Measurements from ENCODE around the gene ARHGEF4. TPM values are rescaled to one million over a fixed set of nuclear protein-coding genes. Genes with fewer than 3 reads are reported as not detected.
"Not testable (repeated sequence)": the region's sequence is repeated elsewhere in the genome, so short reads cannot be mapped to it uniquely, and the experiment has no call there.

Gene ARHGEF4
- total RNA-seq, 1 donor from 2014 or later = 4.8 TPM

DNA sequence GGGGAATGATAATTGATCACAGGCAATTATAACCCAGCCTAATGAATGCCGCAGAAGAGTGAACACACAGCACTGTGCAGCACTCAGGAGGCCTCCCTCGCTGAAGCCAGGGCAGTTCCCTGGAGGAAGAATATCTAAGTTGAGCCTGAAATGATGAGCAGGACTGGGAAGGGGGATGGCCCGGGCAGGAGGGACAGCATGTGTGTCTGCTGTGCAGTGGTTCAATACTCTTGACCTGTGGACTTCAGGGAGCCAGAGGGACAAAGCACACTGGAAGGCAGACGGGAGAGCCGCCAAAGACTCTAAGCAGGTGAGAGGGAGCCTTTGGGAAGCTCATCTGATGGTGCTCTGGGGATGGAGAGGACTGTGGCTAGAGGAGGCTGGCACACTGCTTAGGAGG is 62.6 kb downstream of the ARHGEF4 start:
- no peaks in the 10 kb centered on the region for H3K27me3 ChIP-seq (ENCODE audit: insufficient read depth, low read length)
- no peaks in the 10 kb centered on the region for H4K20me1 ChIP-seq (ENCODE audit: insufficient read depth, low read length)
- FAIRE-seq (no peak), DNase-seq (ENCODE audit: low read depth) (no peak)
- Mint-ChIP-seq H3K9me3 (ENCODE audit: unreplicated experiment) (peaks cover 2% of the 10 kb centered on the region), H3K4me1 (ENCODE audit: low read depth, unreplicated experiment) (peaks cover 6% of the 10 kb centered on the region), H3K36me3 (ENCODE audit: low read depth, unreplicated experiment) (peaks cover 3% of the 10 kb centered on the region), H3K27ac (ENCODE audit: unreplicated experiment) (no peak overlapping the region), H3K27me3 (ENCODE audit: low read depth, unreplicated experiment) (peaks cover 16% of the 10 kb centered on the region), H3K4me3 (ENCODE audit: unreplicated experiment) (no peak overlapping the region)
- no peak overlapping the region for H3K27ac ChIP-seq (ENCODE audit: low read depth, low read length)
- H3K36me3 ChIP-seq (ENCODE audit: insufficient read depth, low read length) = no peaks in the 10 kb centered on the region
- TF ChIP-seq CTCF (IDR thresholded peaks at IDR 0.05; ENCODE audit: insufficient read depth, low read depth, low read length) (no peak), EZH2 (IDR thresholded peaks at IDR 0.05; ENCODE audit: insufficient read depth, low read length) (no peak)
- H3K79me2 ChIP-seq (ENCODE audit: insufficient read depth, low read length) = no peaks in the 10 kb centered on the region
- H3K9ac ChIP-seq (ENCODE audit: low read length) = no peak overlapping the region
- H3K9me3 ChIP-seq (ENCODE audit: insufficient read depth, low read depth, low read length) = no peaks in the 10 kb centered on the region
- no peaks in the 10 kb centered on the region for H3K4me1 ChIP-seq (ENCODE audit: insufficient read depth, low read length)
- no peak overlapping the region for H3K4me3 ChIP-seq (ENCODE audit: insufficient read depth, low read depth, low read length)
- no peak overlapping the region for H2AFZ ChIP-seq (ENCODE audit: low read depth, low read length)
- H3K4me2 ChIP-seq (ENCODE audit: low read length) = no peak overlapping the region

DNA sequence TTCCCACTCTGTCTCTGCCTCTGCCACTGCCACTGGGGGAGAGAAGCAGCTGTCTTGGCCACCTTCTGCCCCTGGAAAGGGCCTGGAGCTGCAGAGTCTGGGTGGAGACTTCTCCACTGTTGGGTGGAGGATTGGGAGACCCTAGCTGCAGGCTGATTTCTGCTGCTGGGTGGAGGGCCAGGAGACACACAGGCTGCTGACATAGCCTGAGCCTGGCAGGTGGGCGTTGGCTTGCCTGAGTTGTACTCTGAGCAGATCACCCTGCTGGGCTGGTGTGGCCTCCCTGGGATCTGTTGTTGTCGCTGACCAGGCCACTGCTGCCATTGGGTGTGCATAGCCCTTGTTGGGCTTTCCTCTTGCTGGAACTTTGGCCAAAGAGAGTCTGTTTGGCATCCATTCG is 64.3 kb downstream of the ARHGEF4 start:
- DNase-seq (ENCODE audit: low read depth) (no peak), FAIRE-seq (no peak)
- Mint-ChIP-seq H3K4me3 (ENCODE audit: unreplicated experiment) (no peak overlapping the region), H3K4me1 (ENCODE audit: low read depth, unreplicated experiment) (peaks cover 6% of the 10 kb centered on the region), H3K36me3 (ENCODE audit: low read depth, unreplicated experiment) (no peaks in the 10 kb centered on the region), H3K27me3 (ENCODE audit: low read depth, unreplicated experiment) (peaks cover 16% of the 10 kb centered on the region), H3K9me3 (ENCODE audit: unreplicated experiment) (peaks cover 1% of the 10 kb centered on the region), H3K27ac (ENCODE audit: unreplicated experiment) (no peak overlapping the region)
- no peak overlapping the region for H3K27ac ChIP-seq (ENCODE audit: low read depth, low read length)
- H3K79me2 ChIP-seq (ENCODE audit: insufficient read depth, low read length) = no peaks in the 10 kb centered on the region
- H3K4me2 ChIP-seq (ENCODE audit: low read length) = no peak overlapping the region
- H4K20me1 ChIP-seq (ENCODE audit: insufficient read depth, low read length) = no peaks in the 10 kb centered on the region
- TF ChIP-seq EZH2 (IDR thresholded peaks at IDR 0.05; ENCODE audit: insufficient read depth, low read length) (no peak), CTCF (IDR thresholded peaks at IDR 0.05; ENCODE audit: insufficient read depth, low read depth, low read length) (no peak)
- no peaks in the 10 kb centered on the region for H3K36me3 ChIP-seq (ENCODE audit: insufficient read depth, low read length)
- no peak overlapping the region for H2AFZ ChIP-seq (ENCODE audit: low read depth, low read length)
- no peaks in the 10 kb centered on the region for H3K9me3 ChIP-seq (ENCODE audit: insufficient read depth, low read depth, low read length)
- H3K27me3 ChIP-seq (ENCODE audit: insufficient read depth, low read length) = no peaks in the 10 kb centered on the region
- H3K4me3 ChIP-seq (ENCODE audit: insufficient read depth, low read depth, low read length) = no peak overlapping the region
- no peak overlapping the region for H3K9ac ChIP-seq (ENCODE audit: low read length)
- no peaks in the 10 kb centered on the region for H3K4me1 ChIP-seq (ENCODE audit: insufficient read depth, low read length)

DNA sequence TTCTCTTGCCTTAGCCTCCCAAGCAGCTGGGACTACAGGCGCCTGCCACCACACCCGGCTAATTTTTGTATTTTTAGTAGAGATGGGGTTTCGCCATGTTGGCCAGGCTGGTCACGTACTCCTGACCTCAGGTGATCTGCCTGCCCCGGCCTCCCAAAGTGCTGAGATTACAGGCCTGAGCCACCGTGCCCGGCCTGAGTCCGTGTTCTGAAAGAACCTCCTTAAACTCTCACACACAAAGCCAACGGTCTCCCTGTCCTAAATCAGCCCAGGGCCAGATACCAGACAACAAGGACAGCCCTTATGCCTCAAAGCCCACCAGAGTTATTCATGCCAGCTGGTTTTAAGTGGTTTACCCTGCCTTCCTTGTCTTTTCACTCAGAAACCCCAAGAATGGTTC is 64.9 kb downstream of the ARHGEF4 start:
- Mint-ChIP-seq H3K27me3 (ENCODE audit: low read depth, unreplicated experiment) (peaks cover 16% of the 10 kb centered on the region), H3K27ac (ENCODE audit: unreplicated experiment) (peak overlapping the region; percentile 9)
- not testable (repeated sequence) for H4K20me1 ChIP-seq (ENCODE audit: insufficient read depth, low read length); H3K4me1 Mint-ChIP-seq (ENCODE audit: low read depth, unreplicated experiment); H3K27me3 ChIP-seq (ENCODE audit: insufficient read depth, low read length); H3K36me3 ChIP-seq (ENCODE audit: insufficient read depth, low read length); H3K36me3 Mint-ChIP-seq (ENCODE audit: low read depth, unreplicated experiment); H3K4me3 Mint-ChIP-seq (ENCODE audit: unreplicated experiment); H3K9ac ChIP-seq (ENCODE audit: low read length); H3K79me2 ChIP-seq (ENCODE audit: insufficient read depth, low read length); H3K4me2 ChIP-seq (ENCODE audit: low read length); H3K4me1 ChIP-seq (ENCODE audit: insufficient read depth, low read length); H2AFZ ChIP-seq (ENCODE audit: low read depth, low read length); H3K9me3 ChIP-seq (ENCODE audit: insufficient read depth, low read depth, low read length); H3K27ac ChIP-seq (ENCODE audit: low read depth, low read length); FAIRE-seq; H3K4me3 ChIP-seq (ENCODE audit: insufficient read depth, low read depth, low read length); DNase-seq (ENCODE audit: low read depth); H3K9me3 Mint-ChIP-seq (ENCODE audit: unreplicated experiment)

Measured in astrocyte (in vitro differentiated cells and primary cell).